Activated CD8-positive, alpha-beta memory T cell treated with anti-CD3 and anti-CD28 coated beads for 1 hour (primary cell): ENCODE measurements around the gene PLEKHO1.
"Not testable (repeated sequence)": the region's sequence is repeated elsewhere in the genome, so short reads cannot be mapped to it uniquely, and the experiment has no call there.

Experiments used
- DNase-seq, 2 donors: peaks; one replicate each; pipeline ENCODE4 v3.0.0-alpha.2; 2020; ENCODE audit warnings: low read depth in 1 of 2; ENCODE audit errors: extremely low read depth in 1 of 2

The PLEKHO1 gene

GRCh38 chr1:150149271-150150132, at the start of gene PLEKHO1:
TSS of gene PLEKHO1 (plus strand) at chr1:150149916. CDS start at chr1:150150258, 342 bp downstream.
- peak; percentile 55 to 79 for DNase-seq

- no peak for DNase-seq
Measured at GRCh38 chr1:150102986-150103385, 46.7 kb upstream of the PLEKHO1 start.

GRCh38 chr1:150106341-150106740, 43.4 kb upstream of the PLEKHO1 start:
- no peak for DNase-seq

GRCh38 chr1:150109586-150109985, 40.1 kb upstream of the PLEKHO1 start:
- DNase-seq: no peak

- DNase-seq: no peak
Measured at GRCh38 chr1:150110116-150110515, 39.6 kb upstream of the PLEKHO1 start.

- DNase-seq: no peak
Measured at GRCh38 chr1:150111670-150112069, 38.0 kb upstream of the PLEKHO1 start.

- DNase-seq: no peak
Measured at GRCh38 chr1:150115121-150115520, 34.6 kb upstream of the PLEKHO1 start.

- no peak for DNase-seq
Measured at GRCh38 chr1:150118716-150119115, 31.0 kb upstream of the PLEKHO1 start.

GRCh38 chr1:150121236-150121862, 28.4 kb upstream of the PLEKHO1 start:
- no peak for DNase-seq

GRCh38 chr1:150126811-150127210, 22.9 kb upstream of the PLEKHO1 start:
- DNase-seq: no peak

GRCh38 chr1:150127464-150127863, 22.3 kb upstream of the PLEKHO1 start:
- DNase-seq: no peak

- DNase-seq: no peak
Measured at GRCh38 chr1:150127868-150128267, 21.8 kb upstream of the PLEKHO1 start.

GRCh38 chr1:150132372-150132771, 17.3 kb upstream of the PLEKHO1 start:
- no peak for DNase-seq

GRCh38 chr1:150134537-150134936, 15.2 kb upstream of the PLEKHO1 start:
- DNase-seq: no peak

- DNase-seq: not testable (repeated sequence)
Measured at GRCh38 chr1:150135400-150135799, 14.3 kb upstream of the PLEKHO1 start.

GRCh38 chr1:150138044-150138443, 11.7 kb upstream of the PLEKHO1 start:
- no peak for DNase-seq

- DNase-seq: no peak
Measured at GRCh38 chr1:150141452-150141851, 8.3 kb upstream of the PLEKHO1 start.

GRCh38 chr1:150142083-150142482, 7.6 kb upstream of the PLEKHO1 start:
- no peak for DNase-seq

GRCh38 chr1:150144606-150145005, 5.1 kb upstream of the PLEKHO1 start:
- DNase-seq: no peak

- not testable (repeated sequence) for DNase-seq
Measured at GRCh38 chr1:150146016-150146415, 3.7 kb upstream of the PLEKHO1 start.

GRCh38 chr1:150146849-150147542, 2.7 kb upstream of the PLEKHO1 start:
- no peak for DNase-seq

- DNase-seq: no peak
Measured at GRCh38 chr1:150148837-150149270, 862 bp upstream of the PLEKHO1 start.
